ENCODE measurements around the gene TRAPPC10.
A peak's percentile ranks its signal among the peaks of the same experiment; 100 is the strongest.

TRAPPC10 gene

GRCh38 chr21:44006017-44006619 lies 6.0 kb upstream of the TRAPPC10 start:
- DNase-seq: no peak

- no peak for DNase-seq
Observed at GRCh38 chr21:44006656-44007055, 5.5 kb upstream of the TRAPPC10 start.

- DNase-seq: no peak
Observed at GRCh38 chr21:44010429-44010828, 1.7 kb upstream of the TRAPPC10 start.

GRCh38 chr21:44011123-44011522 lies 986 bp upstream of the TRAPPC10 start:
- no peak for DNase-seq

GRCh38 chr21:44012474-44013379 lies 618 bp downstream of the TRAPPC10 start:
- DNase-seq: no peak

GRCh38 chr21:44013380-44014088 lies 1.4 kb downstream of the TRAPPC10 start:
- DNase-seq: no peak

GRCh38 chr21:44017601-44018000 lies 5.5 kb downstream of the TRAPPC10 start:
- no peak for DNase-seq

GRCh38 chr21:44018127-44018526 lies 6.0 kb downstream of the TRAPPC10 start:
- no peak for DNase-seq

GRCh38 chr21:44018813-44019567 lies 6.9 kb downstream of the TRAPPC10 start:
- no peak for DNase-seq

GRCh38 chr21:44019568-44019958 lies 7.5 kb downstream of the TRAPPC10 start:
- DNase-seq: no peak

- DNase-seq: no peak
Observed at GRCh38 chr21:44020551-44020950, 8.4 kb downstream of the TRAPPC10 start.

GRCh38 chr21:44021064-44021463 lies 9.0 kb downstream of the TRAPPC10 start:
- no peak for DNase-seq

GRCh38 chr21:44024257-44024656 lies 12.1 kb downstream of the TRAPPC10 start:
- DNase-seq: no peak

- peak; percentile 45 for DNase-seq
Observed at GRCh38 chr21:44024887-44025353, 12.8 kb downstream of the TRAPPC10 start.

- DNase-seq: no peak
Observed at GRCh38 chr21:44027607-44028286, 15.6 kb downstream of the TRAPPC10 start.

- no peak for DNase-seq
Observed at GRCh38 chr21:44028287-44028659, 16.2 kb downstream of the TRAPPC10 start.

GRCh38 chr21:44029460-44030087 lies 17.5 kb downstream of the TRAPPC10 start:
- no peak for DNase-seq

- no peak for DNase-seq
Observed at GRCh38 chr21:44035244-44035643, 23.1 kb downstream of the TRAPPC10 start.

GRCh38 chr21:44038063-44038462 lies 26.0 kb downstream of the TRAPPC10 start:
- DNase-seq: no peak

GRCh38 chr21:44039828-44040227 lies 27.7 kb downstream of the TRAPPC10 start:
- DNase-seq: no peak

- DNase-seq: no peak
Observed at GRCh38 chr21:44043613-44044012, 31.5 kb downstream of the TRAPPC10 start.

- no peak for DNase-seq
Observed at GRCh38 chr21:44046734-44047133, 34.6 kb downstream of the TRAPPC10 start.

Data from SIG-M5 (cell line).